ENCODE results near the gene SYNPO2. TPM values are rescaled to one million over a fixed set of nuclear protein-coding genes. Genes with fewer than 3 reads are reported as not detected.

SYNPO2 gene
- polyA plus RNA-seq, 1 donor (not counting 4 experiments of a cell fraction or from before 2014, with no cell fraction given), result 0.34 TPM

DNA sequence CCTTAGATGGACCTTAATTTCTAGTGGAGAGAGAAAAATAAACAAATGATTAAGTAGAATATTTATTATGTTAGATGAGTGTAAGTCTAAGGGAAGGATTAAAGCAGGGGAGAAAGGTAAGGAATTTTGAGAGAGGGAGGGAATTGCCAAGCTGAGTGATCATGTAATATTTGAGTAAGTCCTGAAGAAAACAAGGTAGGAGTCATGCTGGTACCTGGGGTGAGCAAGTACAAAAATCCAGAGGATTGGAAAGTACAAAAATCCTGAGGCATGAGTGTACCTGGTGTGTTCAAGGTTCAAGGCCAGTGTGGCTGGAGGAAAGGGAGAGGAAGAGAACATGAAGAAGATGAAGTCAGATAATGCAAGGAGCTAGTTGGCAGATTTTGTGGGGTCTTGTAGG lies 159.8 kb downstream of the SYNPO2 start:
- peak overlapping the region; percentile 3 for H2AFZ ChIP-seq (ENCODE audit: control insufficient read depth, low read length)
- dilution Hi-C loops (cut with MboI; ENCODE audit: extremely low pct_ligation_motif_present, low sequenced_read_pairs), result no loop called here
- TF ChIP-seq, protein P1, sequence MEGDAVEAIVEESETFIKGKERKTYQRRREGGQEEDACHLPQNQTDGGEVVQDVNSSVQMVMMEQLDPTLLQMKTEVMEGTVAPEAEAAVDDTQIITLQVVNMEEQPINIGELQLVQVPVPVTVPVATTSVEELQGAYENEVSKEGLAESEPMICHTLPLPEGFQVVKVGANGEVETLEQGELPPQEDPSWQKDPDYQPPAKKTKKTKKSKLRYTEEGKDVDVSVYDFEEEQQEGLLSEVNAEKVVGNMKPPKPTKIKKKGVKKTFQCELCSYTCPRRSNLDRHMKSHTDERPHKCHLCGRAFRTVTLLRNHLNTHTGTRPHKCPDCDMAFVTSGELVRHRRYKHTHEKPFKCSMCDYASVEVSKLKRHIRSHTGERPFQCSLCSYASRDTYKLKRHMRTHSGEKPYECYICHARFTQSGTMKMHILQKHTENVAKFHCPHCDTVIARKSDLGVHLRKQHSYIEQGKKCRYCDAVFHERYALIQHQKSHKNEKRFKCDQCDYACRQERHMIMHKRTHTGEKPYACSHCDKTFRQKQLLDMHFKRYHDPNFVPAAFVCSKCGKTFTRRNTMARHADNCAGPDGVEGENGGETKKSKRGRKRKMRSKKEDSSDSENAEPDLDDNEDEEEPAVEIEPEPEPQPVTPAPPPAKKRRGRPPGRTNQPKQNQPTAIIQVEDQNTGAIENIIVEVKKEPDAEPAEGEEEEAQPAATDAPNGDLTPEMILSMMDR (optimal IDR thresholded peaks at IDR 0.05 in 1 of 3, IDR thresholded peaks at IDR 0.05 in 1 of 3, conservative IDR thresholded peaks at IDR 0.05 in 1 of 3; ENCODE audit: extremely low read depth in 1 of 3, insufficient read depth in 2 of 3, low read length in 3 of 3), result no peak

DNA sequence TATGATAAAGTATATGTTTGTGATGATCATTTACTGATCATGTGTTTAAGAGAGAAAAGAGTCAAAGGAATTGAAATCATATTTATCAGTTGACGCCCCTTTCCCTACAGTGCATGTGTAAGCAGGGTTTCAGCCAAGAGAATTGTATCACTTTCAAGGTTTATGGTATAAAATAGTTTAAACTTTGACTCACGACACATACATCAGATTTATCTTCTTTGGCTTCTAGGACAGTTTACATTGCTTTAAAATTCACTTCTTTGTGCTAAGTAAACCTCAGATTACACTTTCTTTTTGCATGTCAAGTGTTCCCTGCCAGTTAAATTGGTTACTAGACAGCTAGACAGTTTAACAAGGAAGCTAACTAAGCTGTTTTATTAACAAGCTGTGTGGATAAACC lies 160.7 kb downstream of the SYNPO2 start:
- H3K9me1 ChIP-seq (ENCODE audit: control insufficient read depth, extremely low read depth, insufficient read depth, low read length), result no peaks in the 10 kb centered on the region
- H3K4me2 ChIP-seq (ENCODE audit: control insufficient read depth, extremely low read depth, insufficient read depth, low read depth, low read length), result no peak overlapping the region
- dilution Hi-C loops (cut with MboI; ENCODE audit: extremely low pct_ligation_motif_present, low sequenced_read_pairs), result no loop called here
- FAIRE-seq (no peak), DNase-seq (ENCODE audit: low read depth, low spot score) (no peak)
- no peak overlapping the region for H3K4me3 ChIP-seq (ENCODE audit: control insufficient read depth in 2 of 3, extremely low read depth in 1 of 3, insufficient read depth in 2 of 3, low read depth in 1 of 3, low read length in 3 of 3)
- no peaks in the 10 kb centered on the region for H3K9me3 ChIP-seq (ENCODE audit: control insufficient read depth, low read depth, low read length)
- H2AFZ ChIP-seq (ENCODE audit: control insufficient read depth, low read length), result no peak overlapping the region
- no peaks in the 10 kb centered on the region for H4K20me1 ChIP-seq (ENCODE audit: control insufficient read depth, extremely low read depth, insufficient read depth, low read length)
- H3K9ac ChIP-seq (ENCODE audit: control insufficient read depth, extremely low read depth, insufficient read depth, low read length), result no peak overlapping the region
- H3K4me1 ChIP-seq (ENCODE audit: control insufficient read depth, extremely low read depth, insufficient read depth, low read length), result no peaks in the 10 kb centered on the region
- no peak overlapping the region for H3K27ac ChIP-seq (ENCODE audit: control insufficient read depth, insufficient read depth, low read length)
- H3K27me3 ChIP-seq (ENCODE audit: control insufficient read depth, extremely low read depth, insufficient read depth, low read length), result no peaks in the 10 kb centered on the region
- no peak for TF ChIP-seq EZH2 (IDR thresholded peaks at IDR 0.05; ENCODE audit: low read length)
- TF ChIP-seq, protein P1 (optimal IDR thresholded peaks at IDR 0.05 in 1 of 3, IDR thresholded peaks at IDR 0.05 in 1 of 3, conservative IDR thresholded peaks at IDR 0.05 in 1 of 3; ENCODE audit: extremely low read depth in 1 of 3, insufficient read depth in 2 of 3, low read length in 3 of 3), result no peak
- H3K36me3 ChIP-seq (ENCODE audit: control insufficient read depth in 2 of 2, extremely low read depth in 1 of 2, insufficient read depth in 2 of 2, low read length in 2 of 2), result no peaks in the 10 kb centered on the region
- no peaks in the 10 kb centered on the region for H3K79me2 ChIP-seq (ENCODE audit: control insufficient read depth, insufficient read depth, low read length)

More for the DNA sequence above, 159.8 kb downstream of the SYNPO2 start:
- Histone ChIP-seq H3K27me3 (ENCODE audit: control insufficient read depth, extremely low read depth, insufficient read depth, low read length) (no peaks in the 10 kb centered on the region), H3K9me3 (ENCODE audit: control insufficient read depth, low read depth, low read length) (no peaks in the 10 kb centered on the region), H3K4me1 (ENCODE audit: control insufficient read depth, extremely low read depth, insufficient read depth, low read length) (no peaks in the 10 kb centered on the region), H3K4me3 (ENCODE audit: control insufficient read depth in 2 of 3, extremely low read depth in 1 of 3, insufficient read depth in 2 of 3, low read depth in 1 of 3, low read length in 3 of 3) (no peak overlapping the region), H3K27ac (ENCODE audit: control insufficient read depth, insufficient read depth, low read length) (no peak overlapping the region), H4K20me1 (ENCODE audit: control insufficient read depth, extremely low read depth, insufficient read depth, low read length) (no peaks in the 10 kb centered on the region), H3K36me3 (ENCODE audit: control insufficient read depth in 2 of 2, extremely low read depth in 1 of 2, insufficient read depth in 2 of 2, low read length in 2 of 2) (no peaks in the 10 kb centered on the region), H3K4me2 (ENCODE audit: control insufficient read depth, extremely low read depth, insufficient read depth, low read depth, low read length) (no peak overlapping the region), H3K79me2 (ENCODE audit: control insufficient read depth, insufficient read depth, low read length) (no peaks in the 10 kb centered on the region), H3K9ac (ENCODE audit: control insufficient read depth, extremely low read depth, insufficient read depth, low read length) (no peak overlapping the region), H3K9me1 (ENCODE audit: control insufficient read depth, extremely low read depth, insufficient read depth, low read length) (no peaks in the 10 kb centered on the region)
- DNase-seq (ENCODE audit: low read depth, low spot score) (no peak), FAIRE-seq (peak; percentile 13)
